ENCODE results near the gene FBXO7. TPM values are rescaled to one million over a fixed set of nuclear protein-coding genes. Genes with fewer than 3 reads are reported as not detected.

FBXO7 gene
- total RNA-seq, 1 donor from 2014 or later = 101 TPM

DNA sequence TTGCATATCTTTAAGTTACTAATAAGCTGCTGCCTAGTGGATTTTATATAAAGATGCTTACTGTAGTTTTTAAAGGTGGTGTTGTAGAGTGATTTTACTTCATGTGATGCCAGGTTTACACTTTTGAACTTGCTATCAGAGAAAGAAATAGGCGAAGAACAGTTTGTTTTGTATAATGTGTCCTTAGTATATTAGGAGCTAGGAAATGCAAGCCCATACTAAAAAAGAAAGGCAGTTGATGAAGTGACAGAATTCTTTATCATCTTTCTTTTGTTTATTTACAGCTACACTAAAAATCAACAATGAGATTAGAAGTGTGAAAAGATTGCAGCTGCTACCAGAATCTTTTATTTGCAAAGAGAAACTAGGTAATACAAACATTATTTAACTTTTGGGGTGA is 12.8 kb downstream of the FBXO7 start:
- intact Hi-C loops (cut with micrococcal nuclease) = no loop called here

DNA sequence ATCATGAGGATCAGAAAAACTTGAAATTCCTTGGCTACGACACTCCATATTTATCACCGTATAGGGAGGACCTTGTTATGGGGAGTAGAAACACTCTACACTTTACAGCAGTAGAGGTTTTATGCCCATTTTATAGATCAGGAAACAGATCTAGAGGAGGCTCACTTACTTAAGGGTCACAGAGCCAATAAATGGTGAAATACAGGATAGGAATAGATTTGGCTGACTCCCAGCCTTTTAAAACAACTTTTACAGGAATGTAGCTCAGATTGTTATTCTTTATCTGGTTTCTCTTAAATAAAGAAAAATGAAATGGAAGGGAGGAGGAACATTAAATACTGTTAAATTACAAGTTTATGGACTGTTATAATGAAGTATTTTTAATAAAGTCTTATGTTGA is 14.8 kb downstream of the FBXO7 start:
- intact Hi-C loops (cut with micrococcal nuclease) = no loop called here

GRCh38 chr22:32490279-32490678 is 15.7 kb downstream of the FBXO7 start:
- intact Hi-C loops (cut with micrococcal nuclease) = no loop called here

DNA sequence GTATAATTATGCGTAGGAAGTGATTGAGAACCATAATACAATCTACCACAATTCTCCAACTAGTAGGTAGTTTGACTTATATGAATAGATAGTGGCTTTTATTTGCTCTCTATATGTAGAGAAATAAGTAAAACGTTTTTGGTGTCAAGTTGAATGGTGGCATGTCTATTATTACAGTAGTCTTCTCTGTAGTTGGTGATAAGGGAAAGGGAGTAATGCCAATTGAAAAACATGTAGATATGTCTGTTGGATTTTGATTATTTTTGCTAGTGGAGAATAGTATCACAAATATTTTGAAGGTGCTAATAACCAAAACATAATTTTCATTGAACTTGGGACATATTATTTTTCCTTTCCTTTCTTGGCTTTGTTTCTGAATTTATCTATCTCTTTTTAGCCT is 17.5 kb downstream of the FBXO7 start:
- intact Hi-C loops (cut with micrococcal nuclease) = no loop called here

GRCh38 chr22:32493551-32493950 is 18.9 kb downstream of the FBXO7 start:
- intact Hi-C loops (cut with micrococcal nuclease) = no loop called here

- intact Hi-C loops (cut with micrococcal nuclease) = no loop called here
Observed at GRCh38 chr22:32494971-32495370, 20.4 kb downstream of the FBXO7 start.

DNA sequence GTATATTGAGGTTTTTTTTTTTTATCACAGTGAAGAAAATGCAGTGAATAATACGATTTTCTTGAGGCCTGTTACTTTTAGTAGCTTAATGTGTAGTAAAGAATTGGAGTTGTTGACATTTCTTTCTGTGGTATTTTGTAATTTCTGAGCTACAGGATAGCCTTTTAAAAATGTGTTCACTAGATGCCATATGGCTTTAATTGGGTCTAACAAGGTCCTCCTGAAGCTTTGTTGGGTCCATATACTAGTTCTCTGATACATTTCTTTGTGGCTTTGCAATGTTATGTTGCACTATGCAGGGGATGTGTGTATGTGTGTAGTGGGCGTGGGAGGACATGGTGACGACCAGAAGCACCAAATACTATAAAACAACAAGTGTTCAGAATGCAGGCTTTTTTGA is 25.1 kb downstream of the FBXO7 start:
- intact Hi-C loops (cut with micrococcal nuclease) = no loop called here

GRCh38 chr22:32501836-32502752 is 27.5 kb downstream of the FBXO7 start:
- intact Hi-C loops (cut with micrococcal nuclease) = no loop called here

DNA sequence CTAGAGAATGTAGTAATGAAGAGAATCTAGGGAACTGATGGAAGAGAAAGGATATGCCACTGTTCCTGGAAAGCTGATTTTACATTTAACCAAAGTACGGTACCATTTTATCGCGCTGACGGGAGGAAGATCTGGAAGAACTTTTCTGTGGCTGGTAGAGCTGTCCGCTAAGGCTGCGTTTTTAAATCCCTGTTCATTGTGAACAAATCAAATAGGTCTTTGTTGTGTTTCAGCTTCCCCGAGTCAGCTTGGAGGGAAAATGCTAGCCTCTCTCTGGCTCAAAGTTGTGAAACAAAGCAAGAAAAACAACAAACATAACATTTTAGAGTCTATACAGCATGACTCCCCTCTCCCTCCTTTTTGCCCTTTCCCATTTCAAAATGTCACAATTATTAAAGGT is 34.4 kb downstream of the FBXO7 start:
- intact Hi-C loops (cut with micrococcal nuclease) = no loop called here

GRCh38 chr22:32511274-32511673 is 36.7 kb downstream of the FBXO7 start:
- intact Hi-C loops (cut with micrococcal nuclease) = no loop called here

GRCh38 chr22:32511776-32512175 is 37.2 kb downstream of the FBXO7 start:
- intact Hi-C loops (cut with micrococcal nuclease) = no loop called here

- intact Hi-C loops (cut with micrococcal nuclease) = no loop called here
Observed at GRCh38 chr22:32512267-32512982, 37.8 kb downstream of the FBXO7 start.

DNA sequence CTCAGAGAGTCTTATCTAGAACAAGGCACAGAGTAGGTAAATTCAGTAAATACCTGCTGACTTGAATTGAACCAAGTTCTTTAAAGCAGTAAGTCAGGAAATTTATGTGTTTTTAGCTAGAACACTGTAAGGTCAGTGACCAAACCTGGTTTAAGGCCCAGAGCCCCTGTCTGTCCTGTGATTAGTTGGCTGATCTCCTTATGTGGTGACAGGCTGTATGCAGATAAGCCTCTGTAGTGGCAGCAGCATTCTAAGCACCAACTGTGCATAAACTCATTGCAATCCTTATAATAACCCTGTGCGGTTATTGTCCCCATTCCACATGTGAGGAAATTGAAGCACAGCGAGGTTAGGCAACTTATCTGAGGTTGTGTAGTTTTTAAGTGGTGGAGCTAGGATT is 40.5 kb downstream of the FBXO7 start:
- intact Hi-C loops (cut with micrococcal nuclease) = no loop called here

GRCh38 chr22:32517488-32517887 is 42.9 kb downstream of the FBXO7 start:
- intact Hi-C loops (cut with micrococcal nuclease) = no loop called here

GRCh38 chr22:32517921-32518320 is 43.3 kb downstream of the FBXO7 start:
- intact Hi-C loops (cut with micrococcal nuclease) = no loop called here

GRCh38 chr22:32518381-32518780 is 43.8 kb downstream of the FBXO7 start:
- intact Hi-C loops (cut with micrococcal nuclease) = no loop called here

- intact Hi-C loops (cut with micrococcal nuclease) = no loop called here
Observed at GRCh38 chr22:32518848-32519247, 44.2 kb downstream of the FBXO7 start.

- intact Hi-C loops (cut with micrococcal nuclease) = no loop called here
Observed at GRCh38 chr22:32520612-32521011, 46.0 kb downstream of the FBXO7 start.

DNA sequence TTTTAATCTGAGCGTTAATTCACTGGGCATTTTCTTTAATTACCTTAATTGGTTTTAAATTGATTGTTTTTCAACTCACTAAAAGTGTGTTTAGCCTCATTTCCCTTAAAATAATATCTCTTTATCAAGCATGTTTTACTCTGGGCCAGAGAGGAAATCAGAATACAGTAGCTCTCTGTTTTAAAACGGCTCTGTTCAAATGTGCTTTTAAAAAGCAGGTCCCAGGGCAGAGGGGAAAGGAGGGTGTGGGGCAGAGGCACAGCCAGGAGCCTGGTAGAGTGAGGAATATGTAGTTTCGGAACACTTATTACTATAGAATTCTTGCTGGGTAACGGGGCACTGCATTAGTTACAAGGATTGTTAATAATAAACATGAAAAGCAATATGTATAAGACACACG is 47.6 kb downstream of the FBXO7 start:
- intact Hi-C loops (cut with micrococcal nuclease) = no loop called here

GRCh38 chr22:32527756-32528155 is 53.1 kb downstream of the FBXO7 start:
- intact Hi-C loops (cut with micrococcal nuclease) = loop anchor here (5.0 kb wide), 1 partner anchor 460 kb away; no protein-coding TSS in a partner anchor

- intact Hi-C loops (cut with micrococcal nuclease) = loop anchor here (5.0 kb wide), 1 partner anchor 459 kb away; no protein-coding TSS in a partner anchor
Observed at GRCh38 chr22:32528316-32528715, 53.7 kb downstream of the FBXO7 start.

All from T-helper 2 cell treated with Interferon-gamma antibody and Interleukin-4, amounts not matched to agents 100 ng/mL and 5 ng/mL, for 36 hours (primary cell).